SK-N-MC (cell line): ENCODE data around the gene TOMM7.

Experiments
- EZH2 ChIP-seq: fragments of 200-600 bp; sonication (generic); IDR thresholded peaks from one replicate; pipeline ENCODE4 v1.6.1; 2017; ENCODE audit warnings: antibody characterized with exemption
- FOXP2 ChIP-seq: optimal IDR thresholded peaks from 2 replicates; pipeline ENCODE3; 2011; ENCODE audit warnings: mild to moderate bottlenecking, moderate library complexity; ENCODE audit not compliant: insufficient read depth; ENCODE audit errors: extremely low read length, control extremely low read depth
- POLR2AphosphoS5 ChIP-seq: IDR thresholded peaks from 2 replicates; pipeline ENCODE4 v1.6.1; 2012; ENCODE audit warnings: mild to moderate bottlenecking, low read depth, low read length, borderline replicate concordance

- TF ChIP-seq EZH2 = no peak
- no peak for TF ChIP-seq POLR2AphosphoS5
- no peak for TF ChIP-seq FOXP2
Observed at GRCh38 chr7:22819476-22819875, 3.2 kb downstream of the TOMM7 start.
